DMS79 treated with DMSO at 0.1 percent for 48 hours (cell line): ENCODE results near the gene COMT.

Experiments used
- DNase-seq: peaks from one replicate; lab custom pipeline; 2025; lab: John Stamatoyannopoulos, UW

Gene COMT

DNA sequence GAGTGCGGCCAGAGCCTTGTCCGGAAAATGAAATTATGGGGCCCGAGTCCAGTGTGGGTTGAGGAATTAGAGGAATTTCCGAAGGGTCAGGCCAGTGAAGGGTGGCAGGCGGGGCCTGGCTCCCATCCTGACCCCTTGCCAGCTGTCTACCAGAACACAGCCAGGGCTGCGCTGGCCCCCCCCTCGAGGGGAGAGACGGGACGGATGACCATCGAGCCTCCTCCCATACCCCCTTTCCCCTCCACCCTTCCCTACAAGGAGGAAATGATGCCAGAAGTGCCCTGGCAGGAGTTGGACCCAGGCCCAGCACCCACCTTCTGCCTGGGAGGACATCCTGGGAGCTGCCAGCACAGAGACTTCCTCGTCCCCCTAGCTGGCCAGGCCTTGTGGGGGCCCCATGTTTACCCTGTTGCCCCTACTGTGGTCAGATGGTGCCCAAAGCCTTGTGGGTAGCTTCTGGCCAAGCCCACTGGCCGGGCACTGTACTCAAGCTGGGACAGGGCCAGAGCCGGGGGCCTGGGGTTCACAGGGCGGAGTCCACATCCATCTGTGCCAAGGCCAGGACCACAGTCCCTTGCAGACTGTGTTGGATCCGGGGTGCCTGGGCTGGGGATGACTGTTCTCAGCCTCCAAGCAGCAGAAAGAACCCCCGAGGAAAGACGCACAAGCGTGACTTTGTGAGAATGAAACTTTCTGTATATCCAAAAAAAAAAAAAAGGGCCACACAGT, 54.2 kb downstream of the COMT start:
- DNase-seq: no peak

DNA sequence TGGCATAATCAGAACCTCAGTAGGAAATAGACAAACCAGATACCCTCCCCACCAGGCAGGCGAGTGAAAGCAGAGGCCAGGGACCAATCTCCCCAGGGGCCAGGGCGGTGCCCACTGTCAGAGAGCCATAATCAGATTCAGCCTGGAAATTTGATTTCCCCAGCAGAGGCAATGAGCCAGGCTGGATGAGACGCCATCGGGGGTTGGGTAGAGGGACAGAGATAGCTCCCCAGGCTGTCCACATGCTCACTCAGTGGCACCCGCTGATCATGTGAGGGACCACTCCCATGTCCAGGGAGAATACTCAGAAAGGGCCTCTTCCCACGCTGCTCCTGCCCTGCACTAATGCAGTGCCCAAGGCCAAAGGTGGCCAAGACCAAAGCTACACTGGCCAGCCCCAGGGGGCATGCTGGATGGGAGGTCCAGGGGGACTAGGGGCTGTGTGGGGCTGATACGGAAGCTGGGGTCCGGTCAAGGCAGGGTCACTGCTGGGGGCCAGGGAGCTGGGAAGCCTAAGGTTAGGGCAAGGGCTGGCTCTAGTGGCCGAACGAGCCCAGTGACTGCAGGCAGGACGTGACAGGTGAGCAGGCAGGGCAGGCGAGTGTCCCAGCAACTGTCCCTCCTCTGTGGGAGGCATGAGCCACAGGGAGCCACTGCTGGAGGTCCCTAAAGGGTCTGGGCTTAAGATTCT, 55.3 kb downstream of the COMT start:
- DNase-seq: no peak

- DNase-seq: no peak
These were observed 56.1 kb downstream of the COMT start for GRCh38 chr22:19997561-19998231.

DNA sequence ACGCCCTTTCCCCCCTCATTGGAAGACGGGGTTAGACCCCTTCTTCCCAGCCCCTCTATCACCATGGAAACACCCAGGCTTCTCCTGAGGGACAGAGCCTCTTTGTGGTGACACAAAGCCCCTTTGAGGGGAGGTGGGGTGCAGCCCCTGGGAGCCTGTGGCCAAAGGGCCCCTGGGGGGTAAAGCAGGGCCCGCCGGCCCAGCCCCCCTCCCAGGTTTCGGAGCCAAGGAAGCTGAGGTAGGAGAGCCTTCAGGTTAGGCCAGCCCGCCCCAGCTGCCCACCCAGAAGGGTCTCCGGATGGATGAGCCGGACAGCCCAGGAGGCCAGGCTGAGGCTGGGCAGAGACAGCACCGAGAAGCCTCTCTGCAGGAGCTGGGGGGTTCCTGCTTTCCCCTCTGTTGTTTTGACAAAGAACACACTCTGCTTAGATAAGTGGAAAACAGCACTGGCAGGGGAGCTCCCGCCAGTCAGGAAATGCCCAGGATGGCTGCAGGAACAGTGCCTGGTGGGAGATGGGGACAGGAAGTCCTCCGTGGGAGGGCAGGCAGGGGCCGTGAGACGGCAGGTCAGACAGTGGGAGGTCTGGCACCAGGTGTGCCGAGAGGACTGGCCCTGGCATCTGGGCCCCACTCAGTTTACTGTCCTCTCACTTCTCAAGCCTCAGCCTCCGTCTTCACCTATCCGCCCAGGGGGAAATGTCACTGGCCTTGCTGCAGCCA, 56.8 kb downstream of the COMT start:
- no peak for DNase-seq

- DNase-seq: no peak
These were observed 57.6 kb downstream of the COMT start for GRCh38 chr22:19998991-19999820.

DNA sequence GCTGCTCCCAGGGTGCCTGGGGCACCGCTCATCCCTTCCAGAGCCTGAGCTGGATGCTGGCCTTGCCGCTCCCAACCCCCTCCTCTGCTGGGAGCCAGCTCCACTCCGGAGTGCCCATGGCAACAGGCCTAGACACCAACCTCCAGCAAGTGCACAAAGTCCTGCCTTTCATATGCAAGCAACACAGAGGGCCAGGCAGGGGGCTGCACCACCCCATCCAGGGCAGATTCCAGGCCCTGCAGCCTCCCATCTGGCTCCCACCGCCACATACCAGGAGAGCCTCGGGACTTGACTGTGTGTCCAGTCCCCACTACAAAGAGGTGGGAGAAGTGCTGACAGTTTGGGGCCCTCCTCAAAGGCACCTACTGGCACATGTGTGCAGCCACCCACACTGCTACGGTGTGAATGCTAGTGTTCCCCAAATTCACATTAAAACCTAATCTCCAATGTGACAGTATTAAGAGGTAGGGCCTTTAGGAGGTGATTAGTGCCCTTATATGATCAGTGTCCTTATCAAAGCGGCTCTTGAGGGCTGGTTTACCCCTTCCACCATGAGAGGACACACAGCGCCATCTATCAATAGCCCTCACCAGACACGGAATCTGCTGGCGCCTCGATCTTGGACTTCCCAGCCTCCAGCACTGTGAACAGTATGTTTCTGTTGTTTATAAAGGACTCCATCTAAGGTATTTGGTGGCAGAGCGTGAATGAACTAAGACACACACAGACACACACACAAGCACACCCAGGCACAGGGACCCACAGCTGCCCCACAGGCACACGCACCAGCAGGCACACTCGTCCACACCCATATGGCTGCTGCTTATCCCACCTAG, 58.9 kb downstream of the COMT start:
- DNase-seq: no peak

- no peak for DNase-seq
These were observed 59.6 kb downstream of the COMT start for GRCh38 chr22:20001082-20001638.

- DNase-seq: no peak
These were observed 60.6 kb downstream of the COMT start for GRCh38 chr22:20002128-20002527.

DNA sequence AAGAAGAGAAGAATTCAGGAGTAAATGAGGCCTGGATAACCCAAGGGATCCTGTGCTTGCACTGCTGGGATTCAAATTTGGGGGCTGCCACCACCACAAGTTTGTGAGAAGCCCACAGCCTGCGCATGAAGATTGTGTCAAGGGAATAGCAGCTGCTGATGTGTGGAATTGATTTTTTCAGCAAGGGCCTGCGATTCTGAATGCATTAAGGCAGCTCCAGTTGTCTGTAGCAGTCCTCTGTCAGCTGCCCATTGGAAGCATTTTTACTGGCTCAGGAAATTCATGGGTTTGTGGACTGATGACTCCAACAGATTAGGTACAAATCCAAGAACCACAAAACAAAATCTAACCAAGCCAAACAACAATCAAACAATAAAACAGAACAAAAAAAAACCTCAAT, 61.1 kb downstream of the COMT start:
- DNase-seq: no peak

GRCh38 chr22:20003304-20003703, 61.7 kb downstream of the COMT start:
- DNase-seq: no peak

DNA sequence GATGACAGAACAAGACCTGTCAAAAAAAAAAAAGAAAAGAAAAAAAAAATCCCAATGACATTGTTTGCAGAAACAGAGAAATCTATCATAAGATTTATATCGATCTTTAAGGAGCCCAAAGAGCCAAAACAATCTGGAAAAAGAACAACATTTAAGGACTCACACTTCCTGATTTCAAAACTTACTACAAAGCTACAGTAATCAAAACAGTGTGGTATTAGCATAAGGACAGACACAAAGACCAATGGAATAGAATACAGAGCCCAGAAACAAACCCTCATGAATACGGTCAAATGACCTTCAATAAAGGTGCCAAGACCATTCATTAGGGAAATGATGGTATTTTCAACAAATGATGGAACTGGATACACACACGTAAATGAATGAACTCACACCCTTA, 62.9 kb downstream of the COMT start:
- no peak for DNase-seq

- no peak for DNase-seq
These were observed 66.8 kb downstream of the COMT start for GRCh38 chr22:20008221-20008995.

DNA sequence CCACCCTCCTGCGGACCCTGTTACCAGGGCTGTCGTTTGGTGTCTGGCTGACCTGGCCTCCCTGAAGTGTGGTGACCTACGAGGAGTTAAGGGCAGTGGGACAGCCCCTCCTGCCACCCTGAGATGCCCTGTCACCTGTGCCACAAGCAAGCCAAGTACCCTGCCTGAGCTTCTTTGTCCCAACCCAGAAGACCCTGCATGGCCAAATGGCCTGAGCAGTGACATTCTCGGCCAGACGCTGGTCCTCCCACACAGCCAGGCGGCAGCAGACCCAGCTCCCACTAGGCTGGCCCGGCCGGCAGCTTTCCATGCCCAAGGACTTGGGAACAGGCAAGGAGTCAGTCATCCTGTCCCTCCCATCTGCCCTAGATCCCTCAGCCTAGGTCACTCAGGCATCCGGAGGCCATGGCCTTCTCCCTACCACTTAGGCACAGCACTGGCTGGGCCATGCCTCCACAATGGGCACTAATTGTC, 67.5 kb downstream of the COMT start:
- DNase-seq: no peak

- no peak for DNase-seq
These were observed 68.2 kb downstream of the COMT start for GRCh38 chr22:20009582-20010306.

GRCh38 chr22:20010307-20011122, 68.9 kb downstream of the COMT start:
- no peak for DNase-seq

GRCh38 chr22:20011123-20011992, 69.8 kb downstream of the COMT start:
- no peak for DNase-seq
